Stimulated activated naive CD4-positive, alpha-beta T cell treated with Interleukin-2 at 50 U/mL for 16 hours (primary cell): ENCODE measurements around the gene DOCK1.

Experiments used
- DNase-seq: peaks from one replicate; lab custom pipeline; 2025; lab: John Stamatoyannopoulos, UW

DOCK1 gene

GRCh38 chr10:127179612-127180250 lies 274.5 kb downstream of the DOCK1 start:
- no peak for DNase-seq

- DNase-seq, result no peak
Observed at GRCh38 chr10:127182161-127182560, 276.9 kb downstream of the DOCK1 start.

- DNase-seq, result no peak
Observed at GRCh38 chr10:127184582-127184981, 279.4 kb downstream of the DOCK1 start.

GRCh38 chr10:127186813-127187212 lies 281.6 kb downstream of the DOCK1 start:
- DNase-seq, result no peak

GRCh38 chr10:127189226-127189625 lies 284.0 kb downstream of the DOCK1 start:
- DNase-seq, result no peak

- DNase-seq, result no peak
Observed at GRCh38 chr10:127190427-127190826, 285.2 kb downstream of the DOCK1 start.

- no peak for DNase-seq
Observed at GRCh38 chr10:127193125-127193524, 287.9 kb downstream of the DOCK1 start.

GRCh38 chr10:127194111-127194510 lies 288.9 kb downstream of the DOCK1 start:
- no peak for DNase-seq

GRCh38 chr10:127194599-127194998 lies 289.4 kb downstream of the DOCK1 start:
- DNase-seq, result no peak

- no peak for DNase-seq
Observed at GRCh38 chr10:127195041-127195506, 289.8 kb downstream of the DOCK1 start.

GRCh38 chr10:127195571-127196281 lies 290.5 kb downstream of the DOCK1 start:
- no peak for DNase-seq

GRCh38 chr10:127196282-127197153 lies 291.3 kb downstream of the DOCK1 start, which contains the start of gene INSYN2A:
Gene INSYN2A, minus strand, starts transcription at chr10:127196591. Its CDS starts 20,196 bp downstream, at chr10:127176395.
- DNase-seq, result no peak

GRCh38 chr10:127197154-127197432 lies 291.9 kb downstream of the DOCK1 start:
- no peak for DNase-seq

GRCh38 chr10:127198307-127198706 lies 293.1 kb downstream of the DOCK1 start:
- no peak for DNase-seq

GRCh38 chr10:127198721-127199120 lies 293.5 kb downstream of the DOCK1 start:
- no peak for DNase-seq

GRCh38 chr10:127200646-127201045 lies 295.4 kb downstream of the DOCK1 start:
- DNase-seq, result no peak

- DNase-seq, result no peak
Observed at GRCh38 chr10:127203067-127203466, 297.8 kb downstream of the DOCK1 start.

- no peak for DNase-seq
Observed at GRCh38 chr10:127207081-127207480, 301.9 kb downstream of the DOCK1 start.

- DNase-seq, result no peak
Observed at GRCh38 chr10:127210936-127211466, 305.8 kb downstream of the DOCK1 start.

- no peak for DNase-seq
Observed at GRCh38 chr10:127215866-127216265, 310.6 kb downstream of the DOCK1 start.

GRCh38 chr10:127216274-127216673 lies 311.0 kb downstream of the DOCK1 start:
- no peak for DNase-seq

GRCh38 chr10:127216786-127217185 lies 311.6 kb downstream of the DOCK1 start:
- no peak for DNase-seq
